Measurements from ENCODE around the gene SLC1A4. TPM values are rescaled to one million over a fixed set of nuclear protein-coding genes. Genes with fewer than 3 reads are reported as not detected.

Gene SLC1A4
- total RNA-seq, 1 experiment from 2014 or later: 704 TPM

DNA sequence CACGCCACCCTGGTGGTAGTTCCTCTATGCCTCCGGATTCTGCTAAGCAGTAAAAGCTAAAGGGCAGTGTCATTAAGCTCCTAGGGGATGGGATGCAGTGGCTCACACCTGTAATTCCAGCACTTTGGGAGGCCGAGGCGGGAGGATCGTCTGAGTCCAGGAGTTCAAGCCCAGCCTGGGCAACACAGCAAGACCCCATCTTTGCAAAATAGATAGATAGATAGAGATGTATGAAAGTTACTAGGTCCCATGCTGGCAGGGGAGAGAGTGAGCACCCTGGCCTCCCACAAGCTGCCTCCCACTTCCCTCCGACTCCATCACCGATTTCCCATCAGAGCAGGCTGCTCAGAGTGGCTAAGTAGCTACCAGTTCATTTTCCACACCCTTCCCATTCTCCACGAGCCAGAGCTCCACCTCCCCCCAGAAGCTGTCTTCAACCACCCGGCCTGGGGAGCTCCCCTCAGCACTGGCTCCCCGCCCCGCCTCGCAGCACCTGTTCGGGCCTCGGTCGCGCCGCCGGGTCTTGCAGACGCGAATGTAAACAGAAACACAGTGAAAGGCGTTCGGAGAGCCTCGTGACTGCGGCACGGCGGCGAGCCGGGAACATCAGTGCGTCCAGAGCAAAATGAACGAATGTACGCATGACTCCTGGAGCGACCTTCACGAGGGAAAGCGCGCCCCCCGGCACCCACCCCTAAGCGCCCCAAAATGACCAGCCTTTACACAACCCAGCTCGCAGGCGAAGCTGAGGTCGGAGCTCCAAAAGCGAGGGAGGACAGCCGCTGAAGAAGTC lies 66.4 kb downstream of the SLC1A4 start:
- in situ Hi-C loops (cut with HindIII; ENCODE audit: low pct_unique_long_range_greater_than_20kb, low sequenced_read_pairs): no loop called here
- DNase-seq (ENCODE audit: low read depth, low spot score): no peak

DNA sequence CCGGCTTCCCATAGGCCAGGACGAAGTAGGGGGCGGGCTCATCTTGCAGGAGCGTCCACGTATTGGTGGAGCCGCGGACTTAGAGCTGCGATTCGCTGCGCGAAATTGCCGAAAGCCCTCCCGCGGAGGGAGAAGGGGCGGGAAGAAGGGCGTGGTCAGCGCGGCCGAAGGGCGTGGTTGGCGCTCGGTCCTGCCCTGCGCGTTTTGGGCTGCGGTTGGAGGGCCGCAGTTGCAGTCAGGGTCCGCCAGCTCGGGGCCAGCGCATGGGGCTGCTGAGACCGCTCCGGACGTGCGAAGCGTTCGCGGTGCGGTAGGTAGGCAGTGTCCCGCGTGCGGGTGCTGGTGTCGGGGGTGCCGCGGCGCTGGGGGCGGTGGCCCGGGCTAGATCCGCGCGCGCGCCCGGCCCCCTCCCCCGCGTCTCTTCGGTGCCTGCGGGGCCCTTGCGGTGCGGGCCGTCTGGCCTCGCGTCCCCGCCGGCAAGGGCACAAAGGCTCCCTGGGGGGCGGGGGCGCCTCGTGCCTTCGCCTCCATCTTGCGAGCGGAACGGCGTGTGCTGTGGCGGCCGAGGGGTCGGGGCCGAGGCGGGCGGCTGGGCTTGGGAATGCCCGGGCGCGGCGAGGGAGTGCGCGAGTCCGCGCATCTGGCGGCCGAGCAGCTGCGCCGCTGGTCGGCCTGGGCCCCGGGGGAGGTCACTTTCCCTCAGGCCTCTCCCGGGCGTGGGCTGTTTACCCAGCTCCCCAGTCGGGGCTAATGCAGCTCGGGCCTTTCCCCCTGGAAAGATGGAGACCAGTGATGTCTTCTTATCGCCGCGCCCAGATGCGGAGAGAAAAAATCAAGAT lies 67.2 kb downstream of the SLC1A4 start, which contains the start of gene CEP68:
Gene CEP68, plus strand, starts transcription at position 202 of the 839 bp plus-strand sequence. CDS start 13,029 bp downstream, outside the sequence.
- in situ Hi-C loops (cut with HindIII; ENCODE audit: low pct_unique_long_range_greater_than_20kb, low sequenced_read_pairs): no loop called here
- DNase-seq (ENCODE audit: low read depth, low spot score): peak; percentile 99

DNA sequence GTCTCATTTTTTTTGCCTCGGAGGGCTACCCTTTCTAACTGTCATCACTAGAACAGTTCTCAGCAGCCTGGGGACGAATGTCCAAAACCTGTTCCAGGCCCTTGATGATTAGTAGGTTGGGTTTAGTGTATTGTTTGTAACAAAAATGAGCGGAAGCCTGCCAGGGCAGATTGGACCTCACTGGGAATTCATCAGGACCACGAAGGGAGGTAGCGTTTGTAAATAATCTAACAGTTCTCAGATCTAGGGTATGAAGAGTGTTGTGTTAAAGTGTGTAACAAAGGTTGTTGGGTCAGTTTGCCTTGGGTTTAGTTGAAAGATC lies 67.8 kb downstream of the SLC1A4 start:
- in situ Hi-C loops (cut with HindIII; ENCODE audit: low pct_unique_long_range_greater_than_20kb, low sequenced_read_pairs): no loop called here
- DNase-seq (ENCODE audit: low read depth, low spot score): no peak

DNA sequence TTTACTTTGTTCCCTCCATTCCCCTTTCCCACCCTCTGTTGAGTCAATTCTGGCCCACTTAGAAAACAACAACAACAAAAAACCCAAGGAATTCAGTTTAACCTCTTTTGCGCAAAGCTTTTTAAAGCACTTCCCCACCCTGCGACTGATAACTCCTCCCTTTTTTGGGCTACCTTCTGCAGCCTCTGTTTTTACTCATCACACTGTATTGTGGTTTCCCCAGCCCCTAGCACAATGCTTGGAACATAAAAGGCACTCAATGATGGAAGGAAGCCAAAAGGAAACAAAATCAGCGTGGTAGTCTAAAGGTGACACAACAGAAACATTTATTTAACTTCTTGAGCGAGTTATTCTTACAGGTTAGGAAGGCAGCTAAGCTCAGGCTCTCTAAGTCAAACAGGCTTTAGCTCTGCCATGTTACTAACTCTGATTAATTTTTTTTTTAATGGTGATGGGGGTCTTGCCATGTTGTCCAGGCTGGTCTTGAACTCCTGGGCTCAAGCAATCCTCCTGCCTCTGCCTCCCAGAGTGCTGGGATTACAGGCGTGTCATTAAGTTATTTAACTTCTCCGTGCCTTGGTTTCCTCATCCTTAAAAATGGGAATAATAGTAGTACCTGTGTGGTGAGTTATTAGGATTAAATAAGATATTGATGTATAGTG lies 68.3 kb downstream of the SLC1A4 start:
- in situ Hi-C loops (cut with HindIII; ENCODE audit: low pct_unique_long_range_greater_than_20kb, low sequenced_read_pairs): no loop called here
- no peak for DNase-seq (ENCODE audit: low read depth, low spot score)

DNA sequence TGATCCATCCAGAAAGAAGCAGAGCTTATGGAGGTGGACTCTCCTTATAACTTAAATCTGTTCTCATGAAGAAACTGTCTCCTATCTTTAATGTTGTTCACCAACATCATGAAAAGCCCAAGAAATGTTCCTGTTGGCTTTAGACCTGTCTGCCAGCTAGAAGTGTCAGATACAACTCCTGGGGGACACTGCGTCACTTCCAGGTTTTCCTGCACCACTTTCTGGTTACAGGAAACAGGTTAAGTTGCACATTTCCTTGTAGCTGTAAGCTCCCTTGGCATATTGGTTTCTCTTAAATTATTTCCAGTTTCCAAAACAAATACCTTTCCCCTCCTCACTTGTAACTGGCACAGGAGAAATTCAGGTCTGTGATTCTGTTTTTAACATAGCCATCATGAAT lies 69.9 kb downstream of the SLC1A4 start:
- no peak for DNase-seq (ENCODE audit: low read depth, low spot score)
- in situ Hi-C loops (cut with HindIII; ENCODE audit: low pct_unique_long_range_greater_than_20kb, low sequenced_read_pairs): no loop called here

DNA sequence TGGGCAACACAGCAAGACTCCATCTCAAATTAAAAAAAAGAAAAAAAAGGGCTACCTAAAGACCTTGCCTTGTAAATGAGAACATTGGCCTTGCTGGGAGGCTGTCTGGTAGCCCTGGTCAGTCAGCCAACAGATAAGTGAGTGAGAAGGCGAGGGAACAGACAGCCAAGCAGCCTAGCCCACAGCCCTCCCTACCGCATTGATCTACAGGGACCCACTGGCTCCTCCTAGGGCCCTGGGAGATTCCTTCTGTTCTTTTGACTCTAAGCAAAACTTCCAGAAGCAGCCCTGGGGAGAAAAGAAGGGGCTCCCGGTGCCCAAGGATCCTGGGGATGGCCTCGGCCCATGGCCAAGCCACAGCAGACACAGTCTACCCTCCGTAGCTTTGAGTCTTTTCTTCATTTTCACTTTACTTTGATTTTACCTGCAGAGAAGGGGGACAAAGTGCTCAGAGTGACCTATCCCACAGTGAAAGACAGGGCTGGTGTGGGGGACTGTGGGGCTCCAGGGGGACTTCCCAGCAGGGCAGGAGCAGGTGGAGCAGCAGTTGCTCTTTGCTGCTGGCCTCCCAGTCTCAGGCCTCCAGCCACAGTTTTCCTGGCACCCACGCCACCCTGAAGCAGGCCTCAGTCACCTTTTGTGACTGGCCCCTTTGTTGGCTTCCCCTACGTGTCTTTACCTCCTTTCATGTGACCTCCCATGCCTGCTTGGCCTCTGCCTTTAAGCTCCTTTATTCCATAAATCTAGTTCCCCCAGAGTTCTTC lies 72.1 kb downstream of the SLC1A4 start:
- in situ Hi-C loops (cut with HindIII; ENCODE audit: low pct_unique_long_range_greater_than_20kb, low sequenced_read_pairs): no loop called here
- DNase-seq (ENCODE audit: low read depth, low spot score): peak; percentile 52

DNA sequence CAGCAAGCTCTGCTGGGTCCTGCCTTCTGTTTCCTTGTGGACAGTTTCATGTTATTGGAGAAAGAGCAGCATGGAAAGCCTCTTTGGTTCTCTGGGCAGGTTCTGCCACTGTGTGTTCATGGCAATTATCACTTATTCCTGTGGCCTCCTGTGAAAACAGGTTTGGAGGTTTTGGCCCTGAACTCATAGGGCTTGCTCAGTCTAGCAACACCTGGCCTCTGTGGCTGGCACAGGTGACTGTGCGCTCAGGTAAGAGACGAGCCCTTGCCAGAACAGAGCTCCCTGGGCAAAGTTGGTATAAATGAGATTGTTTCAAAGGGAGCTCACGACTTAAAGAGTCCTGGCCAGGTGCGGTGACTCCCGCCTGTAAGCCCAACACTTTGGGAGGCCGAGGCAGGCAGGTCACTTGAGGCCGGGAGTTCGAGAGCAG lies 72.7 kb downstream of the SLC1A4 start:
- in situ Hi-C loops (cut with HindIII; ENCODE audit: low pct_unique_long_range_greater_than_20kb, low sequenced_read_pairs): no loop called here
- no peak for DNase-seq (ENCODE audit: low read depth, low spot score)

DNA sequence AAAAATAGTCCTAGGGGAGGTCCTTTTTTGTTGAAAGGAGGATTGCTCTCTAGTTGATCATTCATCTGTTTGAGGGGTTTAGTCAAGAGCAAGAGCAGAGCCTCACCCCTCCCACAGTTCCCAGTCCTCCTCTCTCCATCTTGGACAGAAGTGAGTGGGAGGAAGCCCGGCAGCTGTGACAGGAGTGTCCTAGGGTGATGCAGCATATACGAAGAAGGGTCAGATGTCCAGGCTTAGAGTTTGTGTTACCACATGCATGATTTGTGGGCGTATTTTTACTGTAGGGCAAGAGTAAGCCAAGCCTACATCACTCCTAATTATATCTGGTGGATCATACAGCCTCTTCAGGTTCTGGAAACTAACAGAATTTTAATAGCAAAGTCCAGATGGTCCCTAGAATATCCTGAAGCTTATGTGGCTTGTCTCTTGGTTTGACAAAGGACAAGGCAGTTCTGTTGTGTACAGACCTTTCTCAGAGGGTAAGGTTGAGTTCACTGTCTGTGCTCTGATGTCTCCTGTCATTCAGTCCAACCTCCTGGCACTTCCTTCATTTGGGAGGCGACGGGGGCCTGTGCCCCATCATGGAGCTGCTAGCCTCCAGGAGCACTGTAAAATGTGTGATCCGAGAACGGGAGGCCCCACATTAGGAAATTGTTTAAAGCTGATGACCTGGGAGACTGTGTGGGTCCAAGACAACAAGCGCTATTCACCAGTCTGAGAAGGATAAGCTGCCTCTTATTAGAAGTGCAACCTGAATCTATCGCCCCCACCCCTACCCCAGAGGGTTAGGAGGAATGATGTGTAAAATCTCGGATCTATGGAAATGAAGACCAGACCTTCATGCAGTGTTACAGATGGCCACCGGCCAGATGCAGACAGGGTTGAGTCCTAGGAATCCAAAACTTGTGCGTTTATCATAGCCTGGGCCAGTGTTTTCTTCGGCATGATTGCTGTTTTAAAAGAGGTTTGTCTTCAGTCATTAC lies 73.9 kb downstream of the SLC1A4 start:
- in situ Hi-C loops (cut with HindIII; ENCODE audit: low pct_unique_long_range_greater_than_20kb, low sequenced_read_pairs): no loop called here
- DNase-seq (ENCODE audit: low read depth, low spot score): no peak

DNA sequence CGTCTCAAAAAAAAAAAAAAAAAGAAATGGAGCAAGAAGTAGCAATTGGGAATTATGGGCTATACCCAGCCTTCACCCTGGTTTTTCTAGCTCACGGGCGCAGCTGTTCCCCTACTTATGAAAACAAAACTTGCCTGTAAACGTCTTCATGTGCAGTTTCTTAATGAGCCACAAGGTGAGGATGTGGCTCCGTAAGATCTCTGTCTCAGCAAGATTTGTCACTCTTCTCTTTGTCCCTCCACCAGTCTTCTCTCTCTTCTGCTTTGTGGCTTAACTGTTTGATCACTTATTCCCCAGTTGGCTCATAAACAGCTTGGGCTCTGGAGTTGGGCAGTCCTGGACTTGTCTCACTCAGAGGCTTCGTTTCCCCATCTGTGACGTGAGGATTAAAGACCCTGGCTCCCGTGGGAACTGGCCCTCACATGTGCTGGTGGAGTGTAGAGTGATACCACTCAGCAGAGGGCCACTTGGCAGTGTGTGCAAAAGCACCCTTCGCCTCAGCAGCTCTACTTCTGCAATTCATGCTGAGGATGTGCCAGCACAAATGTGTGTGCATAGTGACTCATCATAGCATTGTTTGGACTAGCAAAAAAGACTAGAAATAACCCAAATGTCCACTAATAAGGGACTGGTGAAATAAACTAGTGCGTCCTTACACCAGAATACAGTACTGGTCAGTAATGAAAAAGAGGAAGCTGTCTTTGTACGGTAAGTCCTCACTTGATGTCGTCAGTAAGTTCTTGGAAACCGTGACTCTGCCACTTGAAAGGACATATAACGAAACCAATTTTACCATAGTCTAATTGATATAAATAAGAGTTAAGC lies 75.7 kb downstream of the SLC1A4 start:
- peak; percentile 62 for DNase-seq (ENCODE audit: low read depth, low spot score)
- in situ Hi-C loops (cut with HindIII; ENCODE audit: low pct_unique_long_range_greater_than_20kb, low sequenced_read_pairs): no loop called here

DNA sequence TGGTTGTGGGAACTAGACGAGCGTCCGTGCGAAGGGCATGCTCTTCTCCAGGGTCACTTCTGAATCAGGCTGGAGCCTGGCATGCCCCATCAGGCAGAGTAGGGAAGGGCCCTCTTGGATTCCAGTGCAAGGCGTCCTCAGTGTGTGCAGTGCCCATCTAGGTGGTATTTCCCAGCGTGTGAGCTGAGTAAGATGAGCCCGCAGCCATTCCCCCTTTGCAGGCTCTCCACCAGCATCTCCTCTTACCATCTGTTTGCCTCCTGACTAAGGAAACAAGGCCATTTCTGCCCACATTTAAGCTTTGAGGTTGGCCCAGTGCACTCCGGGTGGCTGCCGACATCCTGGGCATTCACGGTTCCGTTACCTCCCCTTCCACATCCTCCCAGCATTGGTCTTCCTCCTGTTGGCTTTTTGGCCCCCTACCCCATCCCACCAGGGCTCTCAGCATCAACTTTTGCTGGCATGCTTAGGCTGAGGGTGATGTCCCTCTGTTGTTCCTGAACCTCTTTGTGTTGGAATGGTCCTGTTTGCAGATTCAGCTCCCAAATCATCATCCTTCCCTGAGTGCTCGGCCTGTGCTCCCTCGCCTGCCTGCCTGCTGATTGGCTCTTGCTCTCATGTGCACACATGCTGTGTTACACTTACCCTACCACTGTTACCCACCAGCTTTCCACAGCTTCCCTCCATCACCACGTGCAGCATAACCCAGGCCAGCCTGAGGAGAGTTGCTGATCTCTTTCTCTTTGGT lies 78.8 kb downstream of the SLC1A4 start:
- in situ Hi-C loops (cut with HindIII; ENCODE audit: low pct_unique_long_range_greater_than_20kb, low sequenced_read_pairs): no loop called here
- DNase-seq (ENCODE audit: low read depth, low spot score): no peak

DNA sequence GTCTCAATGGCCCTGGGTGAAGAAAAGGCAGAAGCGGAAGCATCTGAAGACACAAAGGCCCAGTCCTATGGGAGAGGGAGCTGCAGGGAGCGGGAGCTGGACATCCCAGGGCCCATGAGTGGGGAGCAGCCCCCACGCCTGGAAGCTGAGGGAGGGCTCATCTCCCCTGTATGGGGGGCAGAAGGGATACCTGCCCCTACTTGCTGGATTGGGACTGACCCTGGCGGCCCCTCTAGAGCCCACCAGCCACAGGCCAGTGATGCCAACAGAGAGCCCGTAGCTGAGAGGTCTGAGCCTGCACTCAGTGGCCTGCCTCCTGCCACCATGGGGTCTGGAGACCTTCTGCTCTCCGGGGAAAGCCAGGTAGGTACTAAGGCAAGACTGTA lies 80.2 kb downstream of the SLC1A4 start:
- in situ Hi-C loops (cut with HindIII; ENCODE audit: low pct_unique_long_range_greater_than_20kb, low sequenced_read_pairs): no loop called here
- no peak for DNase-seq (ENCODE audit: low read depth, low spot score)

DNA sequence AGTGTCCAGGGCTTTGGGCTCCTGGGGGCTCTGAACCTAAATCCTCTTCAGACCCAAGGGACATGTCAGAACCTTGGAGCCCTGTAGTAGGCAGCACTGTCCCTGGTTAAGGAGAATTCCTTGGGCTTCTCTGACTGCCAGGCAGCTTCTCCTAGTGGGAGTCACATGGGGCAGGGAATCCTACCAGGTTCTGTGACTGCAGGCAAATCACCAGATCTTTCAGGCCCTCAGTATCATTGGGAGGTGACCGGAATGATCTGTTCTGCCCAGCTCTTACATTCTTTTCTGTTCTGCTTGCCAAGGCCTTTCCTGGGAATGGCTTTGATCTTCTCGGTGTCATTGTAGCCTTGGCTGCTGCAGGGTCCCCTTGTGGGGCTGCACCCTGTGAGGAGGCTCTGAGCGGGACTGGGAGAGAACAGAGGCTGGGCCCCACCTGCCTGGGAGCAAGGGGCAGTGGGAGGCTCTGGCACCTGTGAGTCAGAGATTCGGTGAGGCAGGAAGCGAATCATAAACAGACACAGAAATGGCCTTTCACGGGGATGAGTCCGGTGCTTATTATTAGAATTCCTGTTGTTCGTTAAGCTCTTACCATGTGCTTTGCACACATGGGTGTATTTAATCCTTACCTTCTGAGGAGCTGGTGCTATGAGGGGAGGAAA lies 81.1 kb downstream of the SLC1A4 start:
- in situ Hi-C loops (cut with HindIII; ENCODE audit: low pct_unique_long_range_greater_than_20kb, low sequenced_read_pairs): no loop called here
- peak; percentile 62 for DNase-seq (ENCODE audit: low read depth, low spot score)

DNA sequence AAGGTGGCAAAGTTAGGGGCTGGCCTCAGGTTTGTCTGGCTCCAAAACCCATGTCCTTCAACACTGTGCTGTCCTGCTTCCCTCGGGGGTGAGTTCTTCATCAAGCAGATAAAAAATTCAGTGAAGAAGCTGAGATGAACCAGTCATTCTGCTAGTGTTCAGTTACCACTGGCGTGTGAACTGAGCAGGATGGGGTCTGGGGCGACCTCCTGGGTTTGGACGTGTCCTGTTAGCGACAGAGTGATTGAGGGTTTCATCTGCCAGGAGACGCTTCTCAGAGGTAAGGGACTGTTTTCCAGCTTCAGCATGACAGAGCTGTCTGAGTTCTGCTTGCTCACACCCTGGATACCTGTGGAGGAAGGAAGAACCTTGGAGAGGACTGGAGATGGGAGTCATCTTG lies 81.7 kb downstream of the SLC1A4 start:
- in situ Hi-C loops (cut with HindIII; ENCODE audit: low pct_unique_long_range_greater_than_20kb, low sequenced_read_pairs): no loop called here
- no peak for DNase-seq (ENCODE audit: low read depth, low spot score)

DNA sequence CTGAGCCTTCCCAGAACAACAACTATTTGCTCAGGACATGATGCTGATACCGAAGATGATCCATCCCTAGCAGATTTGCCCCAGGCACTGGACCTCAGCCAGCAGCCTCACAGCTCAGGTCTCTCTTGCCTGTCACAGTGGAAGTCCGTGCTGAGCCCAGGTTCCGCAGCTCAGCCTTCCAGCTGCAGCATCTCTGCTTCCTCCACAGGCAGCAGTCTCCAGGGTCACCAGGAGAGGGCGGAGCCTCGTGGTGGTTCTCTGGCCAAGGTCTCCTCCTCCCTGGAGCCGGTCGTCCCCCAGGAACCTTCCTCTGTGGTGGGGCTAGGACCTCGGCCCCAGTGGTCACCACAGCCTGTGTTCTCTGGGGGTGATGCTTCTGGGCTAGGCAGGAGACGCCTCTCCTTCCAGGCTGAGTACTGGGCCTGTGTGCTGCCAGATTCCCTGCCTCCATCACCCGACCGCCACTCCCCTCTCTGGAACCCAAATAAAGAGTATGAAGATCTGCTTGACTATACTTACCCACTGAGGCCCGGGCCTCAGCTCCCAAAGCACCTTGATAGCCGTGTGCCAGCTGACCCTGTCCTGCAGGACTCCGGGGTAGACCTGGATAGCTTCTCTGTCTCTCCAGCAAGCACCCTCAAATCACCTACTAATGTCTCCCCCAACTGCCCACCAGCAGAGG lies 82.4 kb downstream of the SLC1A4 start:
- peak; percentile 61 for DNase-seq (ENCODE audit: low read depth, low spot score)
- in situ Hi-C loops (cut with HindIII; ENCODE audit: low pct_unique_long_range_greater_than_20kb, low sequenced_read_pairs): no loop called here
